ENCODE results near the gene SCN2B. TPM values are rescaled to one million over a fixed set of nuclear protein-coding genes. Genes with fewer than 3 reads are reported as not detected.

SCN2B gene
- total RNA-seq, 2 donors from 2014 or later = 3.4 to 8.2 TPM

DNA sequence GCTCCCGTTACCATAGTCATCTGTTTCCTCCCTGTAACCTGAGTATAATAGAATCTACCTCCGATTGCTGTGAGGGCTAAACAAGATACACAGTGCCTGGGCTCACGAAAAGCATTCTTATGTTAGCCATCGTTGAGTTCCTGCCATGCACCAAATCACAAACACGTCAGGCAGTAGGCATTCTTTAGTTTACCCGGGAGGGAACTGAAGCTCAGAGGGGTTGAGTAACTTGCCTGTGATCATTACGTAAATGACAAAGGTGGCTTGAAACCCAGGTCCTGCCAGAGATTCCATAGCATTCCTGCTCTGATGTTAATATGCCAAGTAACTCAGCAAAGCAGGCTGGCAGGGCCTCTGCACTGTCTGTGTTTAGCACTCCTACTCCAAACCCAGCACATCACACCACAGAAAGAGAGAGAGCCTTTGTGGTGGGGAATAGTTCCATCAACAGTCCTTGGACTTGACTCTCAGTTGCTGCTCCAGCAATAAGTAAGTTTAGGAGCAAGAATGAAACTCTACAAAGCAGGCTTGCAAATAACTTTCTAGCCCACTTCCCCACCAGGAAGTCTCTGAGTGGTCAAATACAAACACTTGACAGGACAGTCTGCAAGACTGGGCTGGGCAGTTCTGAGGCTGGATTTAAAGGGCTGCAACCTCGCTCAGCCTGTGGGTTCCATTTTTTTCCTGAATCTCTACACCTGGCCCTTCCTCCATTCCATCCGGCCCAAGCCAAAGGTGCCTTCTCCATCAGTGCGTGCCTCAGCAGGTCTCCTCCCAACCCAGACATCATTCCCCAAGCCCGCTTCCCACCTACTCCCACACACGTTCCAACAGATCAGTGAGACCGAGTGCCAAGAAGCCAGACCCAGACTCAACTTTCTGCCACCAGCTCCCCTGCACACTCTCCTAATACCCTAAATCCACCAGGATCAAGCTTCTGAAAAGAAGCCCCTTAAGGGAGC lies 1.1 kb downstream of the SCN2B start:
- Histone ChIP-seq H3K27me3 (no peaks in the 10 kb centered on the region), H3K27ac (peak overlapping the region; percentile 78 to 92)
- DNase-seq (ENCODE audit: low spot score) = no peak

DNA sequence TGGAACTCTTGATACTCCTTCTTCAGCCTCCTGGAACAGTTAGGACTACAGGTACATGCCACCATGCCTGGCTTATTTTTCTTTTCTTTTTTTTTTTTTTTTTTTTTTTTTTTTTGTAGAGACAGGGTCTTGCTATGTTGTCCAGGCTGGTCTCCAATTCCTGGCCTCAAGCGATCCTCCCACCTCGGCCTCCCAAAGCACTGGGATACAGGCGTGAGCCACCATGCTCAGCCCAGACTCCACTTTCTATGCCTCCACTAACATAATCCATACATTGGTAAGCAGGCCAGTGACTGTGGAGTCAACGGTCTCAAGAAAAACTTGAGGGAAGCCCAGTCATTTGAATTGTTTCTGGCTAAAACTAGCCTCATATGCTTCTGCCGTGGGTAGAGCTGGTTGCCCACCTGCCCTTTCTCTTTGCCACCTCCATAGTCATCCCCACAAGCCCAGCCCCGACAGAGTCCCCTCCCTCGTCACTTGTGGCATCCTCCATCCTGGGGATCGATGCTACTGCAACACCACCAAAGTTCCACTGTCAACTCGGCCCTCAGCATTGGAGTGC lies 2.4 kb downstream of the SCN2B start:
- no peak for TF ChIP-seq CTCF (IDR thresholded peaks at IDR 0.05)
- Histone ChIP-seq H3K4me1 (peaks cover 0 to 16% of the 10 kb centered on the region in 2 donors), H3K27ac (peak overlapping the region; percentile 78 to 92), H3K36me3 (no peaks in the 10 kb centered on the region), H3K4me3 (no peak overlapping the region), H3K9me3 (no peaks in the 10 kb centered on the region), H3K27me3 (no peaks in the 10 kb centered on the region)
- DNase-seq (ENCODE audit: low spot score) = no peak

More for the DNA sequence above, 1.1 kb downstream of the SCN2B start:
- H3K4me1 ChIP-seq = peaks cover 0 to 23% of the 10 kb centered on the region in 2 donors
- peak overlapping the region; percentile 47 to 55 for H3K4me3 ChIP-seq
- no peak for TF ChIP-seq CTCF (IDR thresholded peaks at IDR 0.05)
- no peaks in the 10 kb centered on the region for H3K36me3 ChIP-seq
- no peaks in the 10 kb centered on the region for H3K9me3 ChIP-seq

DNA sequence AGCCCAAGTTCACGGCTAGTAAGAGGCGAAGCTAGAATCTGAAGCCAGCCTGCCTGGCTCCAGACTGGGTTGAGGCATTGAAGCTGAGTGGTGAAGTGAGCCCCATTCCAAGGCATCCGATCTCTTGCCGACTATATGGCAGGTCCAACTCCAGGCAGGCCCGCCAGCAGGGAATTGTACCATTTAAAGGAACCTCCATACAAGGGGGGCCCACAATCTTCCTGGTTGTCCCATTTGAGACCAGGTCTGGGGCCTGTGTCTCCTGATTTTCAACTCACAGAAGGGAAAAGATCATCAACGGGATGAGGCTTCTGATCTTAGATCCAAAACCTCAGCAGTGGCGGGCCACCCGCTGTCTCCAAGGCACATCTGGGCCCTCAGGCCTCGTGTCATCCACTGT lies 4.1 kb downstream of the SCN2B start:
- TF ChIP-seq CTCF (IDR thresholded peaks at IDR 0.05) = no peak
- Histone ChIP-seq H3K4me1 (peaks cover 0 to 16% of the 10 kb centered on the region in 2 donors), H3K4me3 (no peak overlapping the region), H3K9me3 (no peaks in the 10 kb centered on the region), H3K27ac (no peak overlapping the region), H3K27me3 (no peaks in the 10 kb centered on the region), H3K36me3 (no peaks in the 10 kb centered on the region)
- DNase-seq (ENCODE audit: low spot score) = no peak

DNA sequence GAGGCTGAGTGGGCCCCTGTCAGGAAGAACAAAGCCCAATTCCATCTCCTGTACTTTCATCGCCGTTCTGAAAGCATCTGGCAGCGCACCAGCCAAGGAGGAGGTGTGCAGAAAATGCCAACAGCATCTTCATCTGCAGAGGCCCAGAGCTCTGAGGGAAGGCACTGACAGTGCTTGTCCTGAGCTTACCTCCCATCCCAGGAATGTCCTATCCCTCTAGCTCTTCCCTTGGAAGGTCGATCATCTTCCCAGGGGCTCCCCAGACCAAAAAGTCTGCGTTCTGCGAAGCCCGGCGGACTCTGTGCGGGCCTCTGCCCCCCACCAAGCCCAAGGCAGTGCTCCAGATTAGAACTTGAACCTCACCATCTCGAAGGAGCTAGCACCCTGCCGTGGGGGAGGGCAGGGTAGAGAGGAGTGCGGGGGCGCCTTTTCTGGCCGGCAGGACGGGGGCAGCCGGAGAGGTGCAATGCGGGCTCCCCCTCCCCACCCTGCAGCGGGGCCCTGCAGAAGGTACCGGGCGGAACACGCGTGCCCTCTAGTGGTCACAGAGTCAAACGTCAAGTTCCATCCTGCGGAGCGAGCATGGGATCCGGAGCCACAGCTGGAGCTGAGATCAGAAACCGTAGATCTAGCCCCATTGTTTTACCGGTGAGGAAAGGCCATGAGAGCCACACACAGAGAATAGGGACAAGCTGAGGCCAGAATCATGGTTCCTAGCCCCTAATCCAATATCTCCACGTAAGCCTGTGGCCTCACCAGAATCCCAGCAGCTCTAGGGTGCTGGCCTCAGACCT lies 5.0 kb downstream of the SCN2B start:
- no peak overlapping the region for H3K4me3 ChIP-seq
- no peaks in the 10 kb centered on the region for H3K36me3 ChIP-seq
- no peaks in the 10 kb centered on the region for H3K9me3 ChIP-seq
- H3K4me1 ChIP-seq = peaks cover 0 to 16% of the 10 kb centered on the region in 2 donors
- TF ChIP-seq CTCF (IDR thresholded peaks at IDR 0.05) = peak; percentile 69 to 92
- H3K27ac ChIP-seq = no peak overlapping the region
- H3K27me3 ChIP-seq = no peaks in the 10 kb centered on the region
- DNase-seq (ENCODE audit: low spot score) = peak; percentile 77

- no peaks in the 10 kb centered on the region for H3K27me3 ChIP-seq
- H3K27ac ChIP-seq = no peak overlapping the region
- no peak overlapping the region for H3K4me3 ChIP-seq
- peaks cover 0 to 18% of the 10 kb centered on the region in 2 donors for H3K4me1 ChIP-seq
- no peak for TF ChIP-seq CTCF (IDR thresholded peaks at IDR 0.05)
- no peaks in the 10 kb centered on the region for H3K36me3 ChIP-seq
- no peaks in the 10 kb centered on the region for H3K9me3 ChIP-seq
- DNase-seq (ENCODE audit: low spot score) = no peak
Observed at GRCh38 chr11:118170882-118171268, 5.6 kb downstream of the SCN2B start.

Data from right atrium auricular region (tissue), 2 donors.